GM23248 (cell line): ENCODE data around the gene TMEM123. TPM values are rescaled to one million over a fixed set of nuclear protein-coding genes. Genes with fewer than 3 reads are reported as not detected.

ENCODE experiments used
- DNase-seq: peaks from one replicate; pipeline ENCODE4 v3.0.0-alpha.2; 2015
- H2AFZ ChIP-seq: fragments of 200-600 bp; sonication (generic); 2 replicates; pipeline ENCODE4 v1.6.1; 2016; ENCODE audit warnings: antibody characterized with exemption
- H3F3A ChIP-seq: fragments of 200-600 bp; sonication (generic); 2 replicates; pipeline ENCODE4 v1.6.1; 2016; ENCODE audit warnings: mild to moderate bottlenecking, antibody characterized with exemption, mixed run types; ENCODE audit not compliant: insufficient read depth
- H3K27ac ChIP-seq: fragments of 200-600 bp; sonication (generic); 2 replicates; pipeline ENCODE4 v1.5.1; 2016; ENCODE audit warnings: mild to moderate bottlenecking
- H3K27me3 ChIP-seq: fragments of 200-600 bp; sonication (generic); replicated peaks from 2 replicates; pipeline ENCODE4 v1.6.1; 2016; ENCODE audit warnings: mild to moderate bottlenecking; ENCODE audit not compliant: insufficient read depth
- H3K36me3 ChIP-seq: fragments of 200-600 bp; sonication (generic); 2 replicates; pipeline ENCODE4 v1.6.1; 2016; ENCODE audit warnings: low read depth, mild to moderate bottlenecking
- H3K4me1 ChIP-seq: fragments of 200-600 bp; sonication (generic); 2 replicates; pipeline ENCODE4 v1.6.1; 2016; ENCODE audit warnings: mild to moderate bottlenecking; ENCODE audit not compliant: insufficient read depth
- H3K4me2 ChIP-seq: fragments of 200-600 bp; sonication (generic); one replicate; pipeline ENCODE4 v1.6.1; 2016; ENCODE audit warnings: mild to moderate bottlenecking; ENCODE audit not compliant: unreplicated experiment
- H3K4me3 ChIP-seq: fragments of 200-600 bp; sonication (generic); 2 replicates; pipeline ENCODE4 v1.5.1; 2016; ENCODE audit warnings: mild to moderate bottlenecking
- H3K79me2 ChIP-seq: fragments of 200-600 bp; sonication (generic); 2 replicates; pipeline ENCODE4 v1.6.1; 2016; ENCODE audit warnings: mild to moderate bottlenecking; ENCODE audit not compliant: insufficient read depth
- H3K9ac ChIP-seq: fragments of 200-600 bp; sonication (generic); 2 replicates; pipeline ENCODE4 v1.6.1; 2016; ENCODE audit warnings: mild to moderate bottlenecking
- H3K9me2 ChIP-seq: fragments of 200-600 bp; sonication (generic); 2 replicates; pipeline ENCODE4 v1.6.1; 2016; ENCODE audit warnings: mixed run types, mild to moderate bottlenecking, moderate library complexity; ENCODE audit not compliant: insufficient read depth
- H3K9me3 ChIP-seq: fragments of 200-600 bp; sonication (generic); one replicate; pipeline ENCODE4 v1.6.1; 2017; ENCODE audit warnings: low read depth
- H4K20me1 ChIP-seq: fragments of 200-600 bp; sonication (generic); 2 replicates; pipeline ENCODE4 v1.6.0; 2016; ENCODE audit not compliant: insufficient read depth
- EZH2 ChIP-seq: fragments of 200-600 bp; sonication (generic); IDR thresholded peaks from 2 replicates; pipeline ENCODE4 v1.6.1; 2018; ENCODE audit warnings: antibody characterized with exemption, mild to moderate bottlenecking; ENCODE audit not compliant: insufficient read depth, poor library complexity, severe bottlenecking
- EZH2phosphoT487 ChIP-seq: fragments of 200-600 bp; sonication (generic); IDR thresholded peaks from 2 replicates; pipeline ENCODE4 v1.6.1; 2018; ENCODE audit warnings: antibody characterized with exemption, moderate library complexity, mild to moderate bottlenecking, low read depth; ENCODE audit not compliant: insufficient read depth
- WGBS, 2 experiments: methylation state at CpG; one replicate each; pipeline ENCODE4 v1.1.6; 2015 to 2017; ENCODE audit warnings: low lambda C conversion rate in 2 of 2, low coverage in 1 of 2; ENCODE audit errors: missing lambda C conversion rate in 2 of 2; 5-methylcytosine and 5-hydroxymethylcytosine counted together
- in situ Hi-C: fragments of 300-500 bp; cut with MboI; formaldehyde crosslinking; loops from 2 replicates; pipeline ENCODE4 v1.15.0; 2020
- polyA plus RNA-seq: library from polyadenylated mRNA; unstranded; fragments of >200 nt; fragmentation: Nextera tagmentation; extraction: Ambion mirVana; gene quantifications from 2 replicates; pipeline ENCODE4 v1.2.1, GENCODE V29; 2016
- total RNA-seq: library from RNA; depleted of rRNA; stranded (reverse); fragments of >200 nt; shearing (Covaris generic); gene quantifications from 2 replicates; pipeline ENCODE4 v1.2.3, GENCODE V29; 2014

Gene TMEM123
- total and polyA plus RNA-seq, 2 experiments from 2014 or later: 106 to 113 TPM

- Histone ChIP-seq H3K4me3 (no peak overlapping the region), H4K20me1 (no peaks in the 10 kb centered on the region), H3K9me2 (no peaks in the 10 kb centered on the region), H3K4me1 (peaks cover 12% of the 10 kb centered on the region), H3K27me3 (no peaks in the 10 kb centered on the region), H3K27ac (no peak overlapping the region), H3F3A (peaks cover 9% of the 10 kb centered on the region), H3K4me2 (no peak overlapping the region), H3K9ac (no peak overlapping the region), H3K79me2 (no peaks in the 10 kb centered on the region), H2AFZ (no peak overlapping the region), H3K9me3 (no peaks in the 10 kb centered on the region), H3K36me3 (no peaks in the 10 kb centered on the region)
- WGBS, 2 experiments: 82 to 87% methylated on average over 2 of the region's 2 CpGs
- in situ Hi-C loops: loop anchor here (10.0 kb wide), 1 partner anchor 197 kb away; no protein-coding TSS in a partner anchor
- no peak for DNase-seq
- TF ChIP-seq EZH2: no peak
These were observed 39.4 kb upstream of the TMEM123 start for GRCh38 chr11:102491969-102492368.

- H3K79me2 ChIP-seq: no peaks in the 10 kb centered on the region
- H3K9ac ChIP-seq: no peak overlapping the region
- WGBS, 2 experiments: 85% methylated on average over 5 of the region's 5 CpGs
- H4K20me1 ChIP-seq: no peaks in the 10 kb centered on the region
- in situ Hi-C loops: loop anchor here (10.0 kb wide), 1 partner anchor 195 kb away; no protein-coding TSS in a partner anchor
- H2AFZ ChIP-seq: no peak overlapping the region
- H3K27me3 ChIP-seq: no peaks in the 10 kb centered on the region
- no peaks in the 10 kb centered on the region for H3K9me3 ChIP-seq
- TF ChIP-seq EZH2 (no peak), EZH2phosphoT487 (no peak)
- no peak overlapping the region for H3K4me3 ChIP-seq
- no peak for DNase-seq
- no peaks in the 10 kb centered on the region for H3K36me3 ChIP-seq
- H3K4me2 ChIP-seq: no peak overlapping the region
- peaks cover 9% of the 10 kb centered on the region for H3K4me1 ChIP-seq
- peaks cover 5% of the 10 kb centered on the region for H3F3A ChIP-seq
- no peaks in the 10 kb centered on the region for H3K9me2 ChIP-seq
- H3K27ac ChIP-seq: no peak overlapping the region
These were observed 36.9 kb upstream of the TMEM123 start for GRCh38 chr11:102489186-102490145.

GRCh38 chr11:102488208-102488607, 35.6 kb upstream of the TMEM123 start:
- no peak for DNase-seq
- no peaks in the 10 kb centered on the region for H3K4me1 ChIP-seq
- H4K20me1 ChIP-seq: no peaks in the 10 kb centered on the region
- no peaks in the 10 kb centered on the region for H3K79me2 ChIP-seq
- H3K36me3 ChIP-seq: no peaks in the 10 kb centered on the region
- in situ Hi-C loops: no loop called here
- no peaks in the 10 kb centered on the region for H3K9me2 ChIP-seq
- no peak overlapping the region for H3K27ac ChIP-seq
- WGBS, 2 experiments: 47 to 60% methylated on average over 3 of the region's 3 CpGs
- TF ChIP-seq EZH2 (no peak), EZH2phosphoT487 (no peak)
- H3K4me2 ChIP-seq: no peak overlapping the region
- no peak overlapping the region for H2AFZ ChIP-seq
- no peaks in the 10 kb centered on the region for H3K9me3 ChIP-seq
- H3F3A ChIP-seq: 0 out of 2 replicates have a peak, but pooled peaks cover 3% of the 10 kb centered on the region
- no peaks in the 10 kb centered on the region for H3K27me3 ChIP-seq
- H3K9ac ChIP-seq: no peak overlapping the region
- no peak overlapping the region for H3K4me3 ChIP-seq

- no peak overlapping the region for H3K4me2 ChIP-seq
- H3K79me2 ChIP-seq: no peaks in the 10 kb centered on the region
- no peaks in the 10 kb centered on the region for H3K36me3 ChIP-seq
- no peak overlapping the region for H3K9ac ChIP-seq
- H3K4me3 ChIP-seq: no peak overlapping the region
- no peak for DNase-seq
- H3K27me3 ChIP-seq: no peaks in the 10 kb centered on the region
- H3K27ac ChIP-seq: no peak overlapping the region
- in situ Hi-C loops: no loop called here
- H3F3A ChIP-seq: 0 out of 2 replicates have a peak, but pooled peaks cover 3% of the 10 kb centered on the region
- no peaks in the 10 kb centered on the region for H3K9me2 ChIP-seq
- WGBS, 2 experiments: 94 to 100% methylated on average over 1 of the region's 1 CpG
- H3K4me1 ChIP-seq: no peaks in the 10 kb centered on the region
- H2AFZ ChIP-seq: no peak overlapping the region
- H4K20me1 ChIP-seq: no peaks in the 10 kb centered on the region
- TF ChIP-seq EZH2phosphoT487 (no peak), EZH2 (no peak)
- H3K9me3 ChIP-seq: no peaks in the 10 kb centered on the region
These were observed 34.6 kb upstream of the TMEM123 start for GRCh38 chr11:102487214-102487613.
